Cerebellar nuclear complex (tissue), 1 donor: ENCODE measurements around the gene SYT15.

Experiments
- DNase-seq, 2 experiments: peaks; one replicate each; lab custom pipeline; 2025; lab: John Stamatoyannopoulos, UW

The SYT15 gene

GRCh38 chr10:46544989-46545791, 33.7 kb upstream of the SYT15 start:
- no peak for DNase-seq

DNA sequence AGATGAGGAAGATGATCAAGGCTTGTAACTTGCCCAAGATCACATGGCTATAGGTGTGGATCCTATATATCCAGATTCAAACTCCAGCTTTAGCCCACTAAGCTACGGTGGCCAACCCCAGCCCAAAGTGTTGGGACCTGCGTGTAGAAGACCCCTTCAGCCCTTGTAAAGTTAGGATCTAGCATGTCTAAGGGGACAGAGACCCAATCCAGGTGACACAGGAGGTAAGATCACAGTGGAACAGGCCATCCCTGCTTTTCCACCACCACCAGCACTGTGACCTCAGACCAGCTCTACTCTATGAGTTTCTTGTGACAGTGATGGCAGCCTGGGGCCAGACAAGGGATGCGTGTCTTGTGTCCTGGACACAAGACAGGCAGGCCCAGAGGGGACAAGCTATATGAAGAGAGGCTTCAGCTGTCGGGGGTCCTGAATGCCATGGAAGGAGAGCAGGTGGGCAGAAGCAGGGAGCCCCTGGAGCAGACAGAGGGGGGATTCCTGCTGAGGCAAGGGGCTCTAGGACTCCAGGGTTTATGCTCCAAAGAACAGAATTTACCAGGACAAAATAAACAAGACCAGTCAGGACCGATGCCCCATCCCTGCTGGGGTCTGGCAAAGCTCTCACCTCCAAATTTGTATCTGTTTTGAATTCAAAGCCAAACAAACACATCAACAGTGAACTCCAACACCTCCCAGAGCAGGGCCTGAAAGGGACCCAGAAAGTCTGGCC, 32.9 kb upstream of the SYT15 start:
- DNase-seq, result no peak

- DNase-seq, result no peak
Observed at GRCh38 chr10:46546591-46547540, 32.1 kb upstream of the SYT15 start.

GRCh38 chr10:46547541-46548497, 31.1 kb upstream of the SYT15 start:
- DNase-seq, result no peak

DNA sequence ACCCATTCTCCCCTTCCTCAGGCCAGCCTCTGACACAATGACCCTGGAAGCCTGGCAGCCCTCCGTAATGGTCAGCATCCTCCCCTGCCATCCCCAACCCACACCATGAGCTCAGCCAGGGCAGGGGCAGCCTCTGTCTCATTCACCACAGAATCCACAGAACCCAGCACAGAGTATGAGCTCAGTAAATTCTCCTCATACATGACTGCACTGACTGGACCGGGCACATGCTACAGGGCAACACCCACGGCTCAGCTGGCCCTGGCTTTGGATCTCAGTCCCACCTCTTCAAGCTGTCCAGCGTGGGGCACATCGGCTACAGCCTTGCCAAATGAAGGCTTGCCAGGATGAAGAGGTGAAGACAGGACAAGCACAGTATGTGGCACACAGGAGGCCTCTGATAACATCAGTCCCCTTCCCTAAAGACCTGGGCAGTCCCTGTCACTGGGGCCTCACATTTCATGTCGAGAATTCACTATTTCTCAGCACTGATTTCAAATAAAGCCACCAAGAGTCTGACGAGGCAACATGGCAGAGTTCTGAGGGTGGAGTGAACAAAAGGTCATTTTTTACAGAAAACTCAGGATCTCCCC, 30.3 kb upstream of the SYT15 start:
- DNase-seq, result no peak

DNA sequence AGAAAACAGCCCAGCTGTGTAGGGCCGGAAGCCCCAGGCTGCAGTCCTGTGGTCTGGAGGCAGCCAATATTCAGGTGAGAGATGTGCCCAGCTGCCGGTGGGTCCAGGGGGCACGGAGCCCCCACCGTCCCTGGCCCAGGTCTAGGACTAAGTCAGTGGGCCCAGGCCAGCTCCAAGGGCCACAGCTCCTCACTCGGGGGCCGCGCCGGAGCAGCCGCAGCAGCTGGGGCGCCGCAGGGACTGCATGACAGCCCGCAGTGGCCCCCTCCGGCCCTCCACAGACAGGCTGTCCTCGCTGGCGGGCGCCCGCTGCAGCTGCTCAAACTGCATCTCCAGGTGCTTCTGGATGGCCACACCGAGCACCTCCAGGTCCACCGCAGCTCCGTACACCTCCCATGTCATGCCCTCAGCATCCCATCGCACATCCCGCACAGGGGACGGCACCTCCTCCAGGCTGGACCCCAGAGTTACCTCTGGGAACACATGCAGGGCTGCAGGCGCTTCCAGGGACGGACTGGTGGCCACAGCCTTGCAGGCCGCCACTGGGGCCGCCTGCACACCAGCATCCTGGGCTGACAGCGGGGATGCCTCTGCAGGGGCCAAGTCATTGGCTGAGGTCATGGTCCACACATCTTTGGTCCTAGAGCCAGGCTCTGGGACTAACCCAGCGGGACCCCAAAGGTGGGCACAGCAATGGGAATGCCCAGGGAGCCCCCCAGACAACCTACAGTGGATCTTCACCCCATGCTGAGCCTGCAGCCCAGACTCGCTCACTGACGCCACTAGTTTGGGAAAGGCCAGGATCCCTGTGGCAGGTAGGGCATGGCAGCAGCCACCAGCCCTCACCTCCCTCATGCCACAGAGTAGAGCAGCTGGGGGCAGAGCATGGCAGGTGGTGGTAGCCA, 29.5 kb upstream of the SYT15 start:
- DNase-seq, result no peak

DNA sequence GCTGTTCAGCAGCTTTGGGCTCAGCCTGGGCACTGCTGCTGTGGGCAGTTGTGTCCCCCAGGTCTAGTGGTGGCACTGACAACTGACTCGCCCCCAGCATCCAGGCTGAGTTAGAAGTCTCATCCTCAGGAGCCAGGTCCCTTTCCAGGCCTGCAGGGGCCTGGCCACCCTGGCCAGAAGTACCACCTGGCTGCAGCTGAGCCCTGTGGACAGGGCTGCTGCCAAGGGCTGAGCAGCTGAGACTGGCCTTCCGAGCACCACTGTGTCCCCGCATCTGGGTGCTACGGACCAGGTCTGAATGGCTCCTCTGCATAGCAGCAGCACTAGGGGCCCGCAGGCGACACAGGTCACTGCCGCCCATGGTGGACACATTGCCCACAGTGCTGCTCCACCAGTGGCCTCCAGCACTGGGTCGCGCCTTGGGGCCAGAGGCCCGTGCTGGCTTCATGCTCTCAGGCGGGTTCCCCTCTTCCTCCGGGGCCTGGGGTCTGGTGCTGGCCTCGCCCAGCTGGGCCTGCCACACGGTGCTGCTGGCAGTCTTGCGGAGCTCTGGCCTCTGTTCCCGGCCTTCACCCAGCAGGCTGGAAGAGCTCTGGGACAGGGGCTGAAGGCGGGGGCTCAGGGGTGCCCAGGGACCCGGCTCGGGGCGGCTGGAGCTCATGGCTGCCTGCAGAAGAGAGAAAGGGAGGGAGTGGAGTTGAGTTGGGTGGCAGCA, 28.7 kb upstream of the SYT15 start:
- DNase-seq, result no peak

- DNase-seq, result no peak
Observed at GRCh38 chr10:46550795-46551700, 27.9 kb upstream of the SYT15 start.

- no peak for DNase-seq
Observed at GRCh38 chr10:46551701-46552525, 27.0 kb upstream of the SYT15 start.

- DNase-seq, result no peak
Observed at GRCh38 chr10:46552526-46553237, 26.2 kb upstream of the SYT15 start.

GRCh38 chr10:46553238-46554049, 25.5 kb upstream of the SYT15 start:
- no peak for DNase-seq

GRCh38 chr10:46554166-46554781, 24.7 kb upstream of the SYT15 start:
- DNase-seq, result no peak

DNA sequence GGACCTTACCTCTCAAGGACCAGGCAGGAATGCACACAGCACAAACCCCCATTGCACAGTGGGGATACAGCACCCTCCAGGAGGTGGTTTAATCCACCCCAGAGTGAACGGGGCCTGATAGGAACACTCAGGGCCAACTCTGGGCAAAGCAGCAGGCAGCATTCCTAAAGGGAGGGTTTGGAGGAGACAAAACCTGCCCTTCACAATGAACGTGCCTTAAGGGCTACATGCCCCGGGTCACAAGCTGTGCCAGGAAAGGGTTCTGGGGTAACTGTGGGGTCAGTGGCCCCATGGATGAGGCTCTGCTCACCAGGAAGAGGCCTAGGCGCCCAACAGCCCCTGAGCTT, 23.6 kb upstream of the SYT15 start:
- no peak for DNase-seq

- no peak for DNase-seq
Observed at GRCh38 chr10:46555713-46556514, 23.0 kb upstream of the SYT15 start.
